Ramos (cell line): ENCODE data around the gene ADAMTS15.

Experiments
- in situ Hi-C: fragments of 300-500 bp; cut with MboI; formaldehyde crosslinking; loops from one replicate; pipeline ENCODE4 v1.14.3; 2022; ENCODE audit warnings: low sequenced_read_pairs; ENCODE audit not compliant: unreplicated experiment

The ADAMTS15 gene

GRCh38 chr11:130457623-130458409, 9.4 kb downstream of the ADAMTS15 start:
- in situ Hi-C loops: no loop called here

- in situ Hi-C loops: no loop called here
Measured at GRCh38 chr11:130458410-130458729, 9.9 kb downstream of the ADAMTS15 start.

- in situ Hi-C loops: no loop called here
Measured at GRCh38 chr11:130459521-130459920, 11.1 kb downstream of the ADAMTS15 start.

- in situ Hi-C loops: no loop called here
Measured at GRCh38 chr11:130462101-130462885, 13.8 kb downstream of the ADAMTS15 start.

GRCh38 chr11:130462931-130463330, 14.5 kb downstream of the ADAMTS15 start:
- in situ Hi-C loops: no loop called here

GRCh38 chr11:130464291-130464812, 15.9 kb downstream of the ADAMTS15 start:
- in situ Hi-C loops: no loop called here

GRCh38 chr11:130465263-130465662, 16.8 kb downstream of the ADAMTS15 start:
- in situ Hi-C loops: no loop called here

- in situ Hi-C loops: no loop called here
Measured at GRCh38 chr11:130467116-130467900, 18.9 kb downstream of the ADAMTS15 start.

GRCh38 chr11:130469181-130469580, 20.7 kb downstream of the ADAMTS15 start:
- in situ Hi-C loops: no loop called here

GRCh38 chr11:130470832-130471706, 22.6 kb downstream of the ADAMTS15 start:
- in situ Hi-C loops: no loop called here

- in situ Hi-C loops: no loop called here
Measured at GRCh38 chr11:130471731-130472433, 23.4 kb downstream of the ADAMTS15 start.

- in situ Hi-C loops: no loop called here
Measured at GRCh38 chr11:130472434-130472961, 24.1 kb downstream of the ADAMTS15 start.

- in situ Hi-C loops: no loop called here
Measured at GRCh38 chr11:130473056-130473794, 24.8 kb downstream of the ADAMTS15 start.

- in situ Hi-C loops: no loop called here
Measured at GRCh38 chr11:130473795-130474377, 25.4 kb downstream of the ADAMTS15 start.

- in situ Hi-C loops: no loop called here
Measured at GRCh38 chr11:130474637-130475400, 26.4 kb downstream of the ADAMTS15 start.

- in situ Hi-C loops: no loop called here
Measured at GRCh38 chr11:130475426-130476053, 27.1 kb downstream of the ADAMTS15 start.
